Head of caudate nucleus (tissue), 42 donors: ENCODE results near the gene ARHGEF37.
"Not testable (repeated sequence)": the region's sequence is repeated elsewhere in the genome, so short reads cannot be mapped to it uniquely, and the experiment has no call there.

Source experiments
- DNase-seq, 42 donors: peaks; one replicate each; pipeline versions ENCODE4 v3.0.0 to v3.0.0-alpha.2; 2020 to 2021; ENCODE audit warnings: mixed read lengths in 7 of 42
- intact Hi-C: fragments of 100-400 bp; cut with DNase I; formaldehyde crosslinking; loops from one replicate; pipeline ENCODE4 v1.15.0; 2022

The ARHGEF37 gene

DNA sequence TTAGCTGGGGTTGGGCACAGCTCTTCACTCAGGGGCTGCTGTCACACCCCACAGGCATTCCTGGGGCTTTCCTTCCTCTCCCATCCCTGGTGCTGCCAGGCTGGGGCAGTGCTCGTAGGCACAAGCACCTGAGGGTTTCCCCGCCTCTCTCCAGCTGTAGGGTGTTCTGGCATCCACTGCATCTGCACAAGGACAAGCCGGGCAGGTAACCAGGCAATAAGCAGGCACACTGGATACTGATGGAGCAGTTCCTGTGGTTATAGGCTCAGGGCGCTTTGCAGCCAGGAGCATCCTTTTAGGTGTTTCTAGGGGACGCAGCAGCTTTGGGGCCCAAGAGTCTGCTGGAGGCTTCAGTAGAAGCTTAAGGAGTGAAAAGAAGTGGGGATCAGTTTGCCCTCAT lies 56.8 kb downstream of the ARHGEF37 start:
- no peak for DNase-seq
- intact Hi-C loops, result loop anchor here (5.0 kb wide), 1 partner anchor 354 kb away; no protein-coding TSS in a partner anchor

DNA sequence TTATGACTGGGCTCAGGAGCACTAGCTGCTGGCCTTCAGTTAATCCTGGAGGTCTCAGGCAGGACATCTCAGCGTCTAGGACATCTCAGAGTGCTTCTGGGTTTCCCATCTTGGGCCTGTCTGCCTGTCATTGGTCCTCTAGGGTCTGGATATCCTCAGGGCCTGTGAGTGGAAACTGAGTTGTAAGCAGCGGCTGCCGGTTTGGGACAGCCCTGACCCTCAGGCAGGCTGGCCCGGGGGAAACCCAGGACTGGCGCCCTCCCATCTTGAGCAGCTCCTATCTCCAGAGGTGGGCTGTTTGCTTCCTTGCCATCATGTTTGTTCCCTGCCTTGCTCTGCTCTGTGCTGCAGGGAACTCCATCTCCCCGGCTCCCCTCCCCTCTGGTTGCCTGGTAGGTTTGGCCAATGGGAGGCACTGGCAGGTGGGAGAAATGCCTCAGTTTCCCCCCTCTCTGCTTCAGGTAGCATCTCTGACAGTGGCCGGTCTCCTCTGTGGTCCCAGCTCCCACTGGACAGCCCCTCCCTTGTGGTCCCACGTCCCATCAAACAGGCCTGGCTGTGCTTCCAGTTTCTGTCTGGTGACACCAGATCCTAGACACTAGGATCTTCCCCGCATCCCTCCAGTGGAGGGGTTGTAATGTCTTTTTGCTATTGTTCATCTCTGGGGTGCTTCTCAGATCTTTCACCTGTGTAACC lies 57.4 kb downstream of the ARHGEF37 start:
- intact Hi-C loops, result loop anchor here (5.0 kb wide), 1 partner anchor 354 kb away; no protein-coding TSS in a partner anchor
- DNase-seq, result no peak

DNA sequence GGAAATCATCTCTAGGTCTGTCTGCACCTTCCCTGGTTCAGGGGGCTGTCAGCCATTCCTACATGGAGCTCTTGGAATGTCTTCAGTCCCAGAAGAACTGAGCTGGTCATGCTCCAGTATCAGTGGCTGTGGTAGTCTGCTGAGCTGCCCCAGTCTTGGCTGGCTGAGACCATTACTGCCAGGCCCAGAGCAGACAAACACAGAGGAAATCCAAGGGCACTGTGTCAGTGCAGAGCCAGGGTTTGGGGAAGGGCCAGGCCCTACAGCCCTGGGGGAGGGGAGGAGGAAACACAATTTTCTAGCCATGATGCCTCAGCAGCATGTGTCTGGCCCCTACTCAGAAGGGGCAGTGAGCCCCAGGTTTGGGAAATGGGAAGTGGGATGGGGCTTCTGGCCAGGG lies 58.4 kb downstream of the ARHGEF37 start:
- intact Hi-C loops, result loop anchor here (5.0 kb wide), 1 partner anchor 353 kb away; no protein-coding TSS in a partner anchor
- DNase-seq, result peak in 13 of 42 donors; percentile 9 to 54 (median 31)

DNA sequence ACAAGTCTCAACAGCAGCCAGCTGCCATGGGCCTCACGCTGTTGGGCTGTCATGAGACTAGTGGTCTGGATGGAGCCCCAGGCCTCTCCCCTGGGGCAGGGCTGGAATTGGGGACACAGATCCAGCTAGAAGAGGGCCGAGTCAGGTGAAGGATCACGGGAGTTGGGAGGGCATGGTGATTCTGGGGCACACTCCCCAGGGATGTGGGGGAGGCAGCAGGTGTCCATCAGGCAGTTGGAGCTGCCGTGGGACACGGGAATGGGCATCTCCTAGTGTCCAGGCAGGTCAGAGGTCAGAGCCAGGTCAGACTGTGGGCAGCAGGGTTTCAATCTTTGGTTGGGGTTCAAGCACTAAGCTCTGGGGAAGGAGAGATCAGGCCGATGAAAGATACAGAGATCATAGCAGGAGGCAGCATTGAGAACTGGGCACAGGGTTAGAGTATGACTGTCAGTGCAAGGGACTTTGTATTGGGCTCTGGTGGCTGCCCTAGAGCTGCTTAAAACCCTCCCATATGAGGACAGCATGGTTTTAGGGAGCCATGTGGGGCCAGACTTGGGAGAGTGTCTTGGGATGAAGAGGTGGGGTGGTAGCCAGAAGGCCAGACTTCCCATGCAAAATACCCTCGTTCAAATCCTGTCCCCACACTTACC lies 59.2 kb downstream of the ARHGEF37 start:
- intact Hi-C loops, result no loop called here
- no peak for DNase-seq

DNA sequence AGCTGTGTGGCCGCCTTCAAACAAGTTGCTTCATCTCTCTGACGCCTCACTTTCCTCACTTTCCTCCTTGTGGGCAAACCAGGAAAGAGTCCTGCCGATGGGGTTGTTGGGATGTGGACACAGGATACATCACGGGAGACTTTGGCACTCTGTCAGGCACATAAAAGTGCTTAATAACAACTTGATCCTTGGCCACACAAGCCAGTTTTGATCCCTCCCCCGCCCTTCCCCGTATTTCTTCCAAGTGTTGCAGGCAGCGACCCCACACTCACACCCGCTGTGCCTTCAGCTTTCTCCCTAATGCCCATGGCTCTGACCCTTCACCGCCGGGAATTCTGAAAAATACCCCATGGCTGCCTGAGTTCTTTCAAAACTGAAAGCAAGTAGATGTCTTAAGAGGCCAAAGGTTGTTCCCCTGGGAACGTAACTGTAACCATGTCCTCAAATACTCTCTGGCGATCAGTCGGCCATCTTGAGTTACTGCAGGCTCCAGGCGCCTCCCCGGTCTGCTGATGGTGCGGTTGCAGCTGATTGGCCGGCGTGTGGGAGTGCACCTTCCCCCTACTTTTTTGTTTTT lies 59.8 kb downstream of the ARHGEF37 start:
- DNase-seq, result no peak

DNA sequence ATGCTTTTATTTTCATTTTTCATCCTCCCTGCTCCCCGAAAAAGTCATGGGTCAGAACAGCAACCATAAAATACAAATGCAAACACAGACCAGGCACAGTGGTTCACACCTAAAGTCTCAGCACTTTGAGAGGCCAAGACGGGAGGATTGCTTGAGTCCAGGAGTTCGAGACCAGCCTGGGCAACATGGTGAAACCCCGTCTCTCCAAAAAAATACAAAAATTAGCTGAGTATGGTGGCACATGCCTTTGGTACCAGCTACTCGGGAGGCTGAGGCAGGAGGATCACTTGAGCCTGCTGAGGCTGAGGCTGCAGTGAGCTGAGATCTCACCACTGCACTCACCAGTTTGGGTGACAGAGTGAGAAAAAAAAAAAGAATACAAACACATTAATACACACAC lies 60.3 kb downstream of the ARHGEF37 start:
- intact Hi-C loops, result no loop called here

More for the DNA sequence above, 59.8 kb downstream of the ARHGEF37 start:
- intact Hi-C loops, result no loop called here

DNA sequence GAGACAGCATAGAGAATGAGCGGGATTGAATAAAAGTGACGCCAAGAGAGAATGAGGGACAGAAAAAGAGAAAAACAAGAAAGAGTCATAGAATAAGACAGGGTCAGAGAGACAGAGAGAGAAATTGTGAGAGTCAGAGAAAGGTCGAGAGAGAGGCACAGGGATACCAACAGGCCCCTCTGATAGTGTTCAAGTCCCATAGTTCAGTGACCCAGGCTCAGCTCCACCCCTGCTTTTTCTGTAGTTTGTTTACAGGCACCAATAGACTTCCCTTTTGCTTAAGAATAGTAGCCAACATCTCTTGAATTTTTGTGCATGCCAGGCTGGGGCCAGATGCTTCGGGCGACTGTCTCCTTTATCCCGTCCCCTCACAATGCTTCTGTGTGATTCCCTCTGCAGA lies 62.5 kb downstream of the ARHGEF37 start:
- intact Hi-C loops, result no loop called here
- DNase-seq, result no peak

More for the DNA sequence above, 60.3 kb downstream of the ARHGEF37 start:
- DNase-seq, result no peak

DNA sequence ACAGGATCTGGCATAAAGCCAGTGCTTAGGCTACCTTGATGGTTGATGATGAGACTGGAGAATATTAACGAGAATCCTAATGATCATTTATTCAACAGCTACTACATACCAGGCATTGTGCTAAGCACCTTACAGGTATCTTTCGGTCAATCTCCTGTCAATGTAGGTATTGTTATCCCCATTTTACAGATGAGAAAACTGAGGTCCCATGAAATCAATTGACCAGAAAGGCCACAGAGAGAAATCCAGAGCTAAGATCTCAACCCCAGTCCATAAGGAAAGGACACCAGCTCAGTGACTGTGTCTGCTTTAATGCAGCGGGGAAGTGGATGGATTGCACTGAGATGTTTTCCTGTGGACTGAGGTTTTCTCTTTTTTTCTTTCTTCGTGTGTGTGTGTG lies 63.3 kb downstream of the ARHGEF37 start:
- DNase-seq, result no peak
- intact Hi-C loops, result no loop called here

DNA sequence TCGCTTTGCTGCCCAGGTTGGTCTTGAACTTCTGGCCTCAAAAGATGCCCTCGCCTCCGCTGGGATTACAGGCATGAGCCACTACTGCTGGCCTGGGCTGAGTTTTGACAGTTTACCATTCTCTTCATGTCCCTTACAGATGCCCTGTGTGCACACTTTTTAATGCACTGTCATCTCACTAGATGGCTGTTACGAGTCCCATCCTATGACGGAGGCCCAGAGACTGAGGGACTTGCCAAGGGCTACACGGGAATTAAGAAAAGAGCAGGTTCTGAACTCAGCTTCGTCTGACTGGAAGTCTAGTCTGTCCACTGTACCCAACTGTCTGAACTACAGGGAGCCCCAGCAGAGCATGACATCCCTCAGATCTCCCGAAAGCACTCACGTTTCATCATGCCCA lies 63.9 kb downstream of the ARHGEF37 start:
- intact Hi-C loops, result no loop called here
- DNase-seq, result no peak

DNA sequence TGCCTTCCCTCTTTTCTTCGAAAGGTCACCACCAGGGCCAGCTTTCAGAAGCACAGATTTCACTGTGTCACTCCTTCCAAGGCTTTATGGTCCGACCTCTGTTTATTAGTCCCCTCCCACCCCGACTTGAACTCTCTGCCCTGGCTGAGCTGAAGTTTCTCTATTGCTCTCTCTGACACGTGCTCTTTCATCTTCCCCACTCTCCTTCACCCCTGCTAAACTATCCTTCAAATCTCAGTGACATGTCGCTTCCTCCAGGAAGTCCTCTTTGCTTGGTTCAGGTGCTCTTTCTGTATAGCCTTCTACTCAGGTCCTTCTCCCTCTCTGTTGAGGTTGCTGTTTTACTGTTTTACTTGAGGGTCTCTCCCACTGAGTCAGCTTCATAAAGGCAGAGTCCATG lies 64.4 kb downstream of the ARHGEF37 start:
- intact Hi-C loops, result no loop called here
- peak in 1 of 42 donors; percentile 30 for DNase-seq

DNA sequence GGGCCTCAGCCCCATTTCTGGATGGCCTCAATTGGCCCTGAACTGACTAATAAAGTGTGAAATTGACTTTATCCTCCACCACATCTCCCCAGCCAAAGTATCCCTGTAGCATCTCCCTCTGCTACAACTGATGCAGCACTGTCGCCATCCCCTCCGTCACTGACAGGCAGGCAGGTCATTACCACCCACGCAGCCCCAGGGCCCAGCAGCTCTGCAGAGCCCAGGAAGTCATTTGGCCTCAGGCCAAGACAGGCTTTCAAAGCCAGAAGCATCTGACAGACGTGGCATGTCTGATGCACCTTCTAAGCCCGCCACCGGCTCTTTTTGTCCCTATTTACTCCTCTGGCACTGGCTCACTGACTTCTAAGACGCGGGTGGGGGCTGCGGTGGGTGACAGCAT lies 65.3 kb downstream of the ARHGEF37 start:
- intact Hi-C loops, result no loop called here
- DNase-seq, result peak in 2 of 42 donors; percentile 29 to 34

DNA sequence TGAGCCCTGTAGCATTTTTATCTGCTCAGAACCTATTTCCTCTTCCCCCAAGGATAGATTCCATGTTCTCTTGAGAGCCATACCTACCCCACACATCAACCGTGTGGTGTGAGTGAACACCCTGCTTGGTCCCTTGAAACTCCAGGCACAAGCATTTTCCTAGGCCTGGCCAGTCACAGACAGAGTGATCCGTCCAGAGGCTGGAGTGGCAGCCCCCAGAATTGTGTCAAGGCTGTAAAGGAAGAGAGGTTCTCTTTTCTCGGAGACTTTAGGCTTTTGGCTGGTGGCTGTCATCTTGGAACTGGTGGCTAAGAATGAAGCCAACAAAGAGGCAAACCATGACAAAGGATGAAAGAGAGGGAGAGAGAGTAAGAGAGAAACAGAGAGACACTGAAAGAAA lies 66.0 kb downstream of the ARHGEF37 start:
- DNase-seq, result peak in 1 of 42 donors; percentile 16
- intact Hi-C loops, result no loop called here

DNA sequence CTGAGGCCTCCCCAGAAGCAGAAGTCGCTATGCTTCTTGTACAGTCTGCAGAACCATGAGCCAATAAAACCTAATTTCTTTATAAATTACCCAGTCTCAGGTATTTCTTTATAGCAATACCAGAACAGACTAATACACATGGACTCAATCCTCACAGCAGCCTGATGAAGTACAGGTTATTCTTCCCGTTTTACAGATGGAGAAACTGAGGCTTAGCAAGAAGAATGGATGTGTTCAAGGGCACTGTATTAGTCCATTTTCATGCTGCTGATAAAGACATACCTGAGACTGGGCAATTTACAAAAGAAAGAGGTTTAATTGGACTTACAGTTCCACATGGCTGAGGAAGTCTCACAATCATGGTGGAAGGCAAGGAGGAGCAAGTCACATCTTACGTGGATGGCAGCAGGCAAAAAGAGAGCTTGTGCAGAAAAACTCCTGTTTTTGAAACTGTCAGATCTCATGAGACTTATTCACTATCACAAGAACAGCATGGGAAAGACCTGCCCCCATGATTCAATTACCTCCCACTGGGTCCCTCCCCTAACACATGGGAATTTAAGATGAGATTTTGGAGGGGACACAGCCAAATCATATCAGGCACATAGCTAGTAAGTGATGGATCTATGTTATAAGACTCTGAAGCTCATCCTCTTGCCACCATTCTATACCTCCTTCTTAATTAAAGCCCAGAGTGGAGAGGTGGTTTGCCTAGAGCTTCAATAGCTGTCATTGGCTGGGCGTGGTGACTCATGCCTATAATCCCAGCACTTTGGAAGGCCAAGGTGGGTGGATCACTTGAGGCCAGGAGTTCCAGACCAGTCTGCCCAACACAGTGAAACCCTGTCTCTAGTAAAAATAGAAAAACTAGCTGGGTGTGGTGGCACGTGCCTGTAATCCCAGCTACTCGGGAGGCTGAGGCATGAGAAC lies 67.4 kb downstream of the ARHGEF37 start:
- intact Hi-C loops, result not testable (repeated sequence)
- DNase-seq, result peak in 2 of 42 donors; percentile 12 to 20

DNA sequence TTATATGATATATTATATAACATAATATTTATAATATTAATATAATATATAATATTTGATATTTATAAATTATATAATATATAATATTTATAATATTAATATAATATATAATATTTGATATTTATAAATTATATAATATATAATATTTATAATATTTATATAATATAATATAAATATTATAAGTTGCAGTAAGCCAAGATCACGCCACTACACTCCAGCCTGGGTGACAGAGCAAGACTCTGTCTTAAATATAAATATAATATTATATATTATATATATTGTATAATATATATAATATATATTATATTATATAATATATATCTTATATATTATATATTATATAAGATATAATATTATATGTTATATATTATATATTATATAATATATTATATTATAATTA lies 68.4 kb downstream of the ARHGEF37 start:
- intact Hi-C loops, DNase-seq: not testable (repeated sequence)

DNA sequence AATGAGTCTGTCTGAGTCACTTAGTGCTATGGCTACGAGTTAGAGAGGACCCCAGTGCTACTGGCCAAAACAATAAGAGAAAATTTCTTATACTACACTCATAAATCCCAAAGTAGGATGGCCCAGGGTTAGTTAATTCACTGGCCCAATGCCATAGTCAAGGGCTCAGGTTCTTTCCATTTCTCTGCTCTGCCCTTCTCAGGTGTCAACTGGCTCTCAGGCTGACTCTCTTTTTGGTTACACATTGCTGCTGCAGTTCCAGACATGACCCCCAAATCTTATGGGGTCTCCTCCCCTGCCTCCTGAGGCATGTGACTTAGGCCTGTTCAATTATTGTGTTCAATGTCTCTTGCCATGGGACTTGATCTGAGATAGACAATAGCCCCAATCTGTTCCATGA lies 70.4 kb downstream of the ARHGEF37 start:
- intact Hi-C loops, result no loop called here
- DNase-seq, result peak in 2 of 42 donors; percentile 4 to 16

DNA sequence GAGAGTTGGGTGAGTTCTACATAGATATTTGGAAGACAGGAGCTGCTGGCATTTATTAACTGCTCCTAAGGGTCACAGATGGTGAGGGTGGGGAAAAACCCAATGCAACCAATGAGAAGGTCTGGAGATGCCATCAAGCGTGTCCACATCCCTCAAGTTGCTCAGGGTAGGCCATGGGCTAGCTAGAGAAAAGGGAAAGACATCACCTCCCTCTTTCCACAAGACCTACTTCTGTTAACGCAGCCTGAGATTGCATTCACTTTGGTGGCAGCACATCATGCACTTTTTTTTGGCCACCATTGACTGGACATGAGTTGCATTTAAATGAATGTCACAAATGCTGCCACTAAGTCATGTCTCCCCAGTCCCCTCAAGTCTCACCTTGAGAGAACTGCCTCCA lies 71.4 kb downstream of the ARHGEF37 start:
- DNase-seq, result peak in 2 of 42 donors; percentile 1 to 18
- intact Hi-C loops, result no loop called here

DNA sequence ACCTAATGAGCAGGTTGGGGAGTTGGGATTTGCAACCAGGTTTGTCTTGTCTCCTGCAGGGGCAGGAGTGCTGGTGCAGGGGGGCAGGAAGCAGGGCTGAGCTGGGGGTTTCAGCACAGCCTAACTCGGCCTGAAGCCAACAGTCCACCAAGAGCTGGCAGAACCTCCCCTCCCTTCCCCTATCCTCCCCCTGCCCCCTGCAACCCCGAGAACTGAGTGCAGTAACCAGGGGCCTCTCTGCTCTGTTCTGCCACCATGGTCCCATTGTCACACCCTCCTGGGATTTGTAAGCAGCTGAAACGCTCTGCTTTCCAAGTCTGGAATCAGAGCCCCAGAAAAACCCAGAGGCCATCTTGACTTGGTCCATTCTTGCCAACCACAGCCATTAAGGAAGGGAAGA lies 72.9 kb downstream of the ARHGEF37 start:
- intact Hi-C loops, result no loop called here
- peak in 2 of 42 donors; percentile 19 to 27 for DNase-seq

DNA sequence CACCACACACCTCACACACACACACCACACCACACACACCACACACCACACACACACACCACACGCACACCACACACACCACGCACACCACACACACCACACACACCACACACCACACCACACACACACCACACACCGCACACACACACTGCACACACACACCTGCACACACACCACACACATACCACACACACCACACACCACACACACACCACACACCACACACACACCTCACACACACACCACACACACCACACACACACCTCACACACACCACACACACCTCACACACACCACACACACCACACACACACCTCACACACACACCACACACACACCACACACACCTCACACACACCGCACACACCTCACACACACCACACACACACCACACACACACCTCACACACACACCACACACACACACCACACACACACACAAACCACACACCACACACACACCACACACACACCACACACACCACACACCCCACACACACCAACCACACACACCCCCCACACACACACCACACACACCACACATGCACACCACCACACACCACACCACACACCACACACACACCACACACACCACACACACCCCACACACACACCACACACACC lies 73.7 kb downstream of the ARHGEF37 start:
- intact Hi-C loops, result no loop called here
- no peak for DNase-seq
